GM21737 (cell line): ENCODE data around the gene SH3RF1.
A peak's percentile ranks its signal among the peaks of the same experiment; 100 is the strongest.

Experiments used
- ATAC-seq: cut with Tn5 transposase; IDR thresholded peaks from one replicate; pipeline ENCODE4 v1.9.1; 2021; ENCODE audit warnings: mild to moderate bottlenecking, moderate library complexity; ENCODE audit not compliant: unreplicated experiment

SH3RF1 gene

DNA sequence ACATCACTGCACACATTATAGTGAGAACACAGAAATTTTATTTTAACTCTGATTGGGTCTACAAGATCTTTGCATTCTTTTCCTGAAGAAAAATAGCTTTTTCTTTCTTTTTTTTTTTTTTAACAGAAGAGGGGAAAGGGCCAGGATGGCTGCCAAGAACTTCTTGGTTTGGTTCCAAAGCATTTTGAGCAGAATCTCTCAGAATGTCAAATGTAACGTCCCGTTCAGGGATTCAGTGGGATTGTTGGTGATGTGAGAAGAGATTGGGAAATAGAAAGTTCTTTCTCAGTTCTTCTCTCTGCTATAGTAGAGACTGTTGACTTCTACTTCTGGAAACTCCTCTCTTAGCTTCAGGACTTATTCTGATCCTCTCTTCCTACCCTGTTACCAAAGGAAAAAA, 189.8 kb downstream of the SH3RF1 start:
- ATAC-seq, result peak; percentile 6

- ATAC-seq, result peak; percentile 81
Observed at GRCh38 chr4:169079942-169080827, 190.6 kb downstream of the SH3RF1 start.

- no peak for ATAC-seq
Observed at GRCh38 chr4:169074117-169074516, 196.6 kb downstream of the SH3RF1 start.

GRCh38 chr4:169071747-169072146, 199.0 kb downstream of the SH3RF1 start:
- ATAC-seq, result no peak

DNA sequence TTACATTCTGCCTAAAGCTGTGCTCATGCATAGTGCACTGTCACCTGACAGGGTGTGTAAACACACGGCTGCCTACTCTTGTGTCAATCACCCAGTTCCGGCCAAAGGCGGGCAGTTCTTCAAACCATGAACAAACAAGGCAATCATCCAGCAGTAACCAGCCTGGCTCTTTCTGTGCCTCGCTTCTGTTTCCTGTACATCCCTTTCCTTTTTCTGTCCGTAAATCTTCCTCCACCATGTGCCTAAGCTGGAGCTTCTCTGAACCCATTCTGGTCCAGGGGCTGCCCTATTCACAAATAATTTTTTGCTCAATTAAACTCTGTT, 199.9 kb downstream of the SH3RF1 start:
- ATAC-seq, result no peak

- no peak for ATAC-seq
Observed at GRCh38 chr4:169070071-169070894, 200.5 kb downstream of the SH3RF1 start.

DNA sequence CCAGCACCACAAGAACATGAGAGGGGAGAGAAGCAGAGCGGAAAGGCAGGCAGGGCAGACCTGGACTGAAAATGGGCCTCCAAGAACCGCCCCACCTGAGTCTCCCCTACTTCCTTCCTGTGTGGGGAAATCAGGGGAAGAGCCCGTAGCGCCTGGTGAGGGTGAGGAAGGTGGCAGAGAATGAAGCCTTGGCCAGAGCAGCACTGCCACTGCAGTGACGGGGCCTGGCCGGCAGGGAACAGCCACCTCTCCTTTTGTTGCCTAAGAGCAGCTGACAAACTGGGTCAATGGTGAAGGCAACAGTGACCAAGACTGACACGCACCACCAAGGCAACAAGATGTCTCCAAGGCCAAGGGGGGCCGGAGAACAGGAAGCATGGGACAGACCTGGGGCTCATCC, 202.3 kb downstream of the SH3RF1 start:
- ATAC-seq, result no peak

DNA sequence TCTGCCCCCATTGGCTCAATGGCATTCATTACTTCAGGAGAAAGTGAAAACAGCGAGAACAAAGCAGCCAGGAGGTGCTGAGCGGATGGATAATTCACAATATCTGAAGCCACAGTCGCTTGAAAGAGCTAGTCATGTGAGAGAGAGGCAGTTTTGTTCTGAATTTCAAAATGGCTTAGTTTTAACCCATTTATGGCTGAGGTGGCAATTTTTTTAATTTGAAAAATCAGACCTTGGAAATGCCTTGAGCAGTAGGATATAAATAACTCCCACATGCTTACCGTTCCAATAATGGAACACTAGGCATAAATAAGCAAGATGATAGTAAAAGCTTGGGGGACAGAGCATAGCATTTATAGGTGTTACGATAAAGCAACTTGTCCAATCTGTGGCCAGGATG, 203.8 kb downstream of the SH3RF1 start:
- ATAC-seq, result no peak

DNA sequence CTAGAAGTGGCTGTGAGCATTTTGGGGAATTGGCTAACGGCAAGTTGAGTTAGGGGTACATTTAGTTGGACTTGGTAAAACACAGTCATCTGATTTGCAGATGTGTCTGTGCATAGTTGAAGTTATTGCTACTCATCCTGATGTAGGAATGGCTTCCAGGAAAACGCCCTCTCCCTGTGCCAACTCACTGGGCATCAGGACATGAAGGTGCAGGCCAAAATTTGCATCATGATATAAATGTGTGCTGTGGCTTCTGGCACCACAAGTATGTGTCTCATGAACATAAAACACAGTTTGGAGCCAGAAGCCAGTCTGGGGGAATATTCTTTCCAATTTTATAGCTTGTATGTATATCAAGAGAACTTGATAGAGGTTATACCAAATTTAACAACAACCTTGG, 206.5 kb downstream of the SH3RF1 start:
- no peak for ATAC-seq

- ATAC-seq, result no peak
Observed at GRCh38 chr4:169063441-169063840, 207.3 kb downstream of the SH3RF1 start.

- ATAC-seq, result no peak
Observed at GRCh38 chr4:169062897-169063244, 207.9 kb downstream of the SH3RF1 start.

DNA sequence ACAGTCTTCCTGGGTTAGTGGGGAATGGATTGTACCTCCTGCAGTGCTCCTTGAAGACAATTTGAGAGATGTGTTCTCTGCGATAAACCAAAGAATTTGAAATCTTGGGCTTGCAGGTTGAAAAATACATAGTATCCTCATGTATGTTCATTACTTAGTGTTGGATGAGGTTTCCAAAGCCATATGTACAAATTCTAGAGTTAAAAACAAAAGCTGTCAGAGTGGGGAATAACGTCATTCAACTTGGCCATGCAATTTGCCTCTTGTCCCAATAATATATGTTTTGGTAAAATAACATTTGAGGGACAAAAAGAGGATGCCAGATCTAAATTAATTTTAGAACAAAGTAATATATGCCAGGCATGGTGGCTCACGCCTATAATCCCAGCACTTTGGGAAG, 209.4 kb downstream of the SH3RF1 start:
- no peak for ATAC-seq

DNA sequence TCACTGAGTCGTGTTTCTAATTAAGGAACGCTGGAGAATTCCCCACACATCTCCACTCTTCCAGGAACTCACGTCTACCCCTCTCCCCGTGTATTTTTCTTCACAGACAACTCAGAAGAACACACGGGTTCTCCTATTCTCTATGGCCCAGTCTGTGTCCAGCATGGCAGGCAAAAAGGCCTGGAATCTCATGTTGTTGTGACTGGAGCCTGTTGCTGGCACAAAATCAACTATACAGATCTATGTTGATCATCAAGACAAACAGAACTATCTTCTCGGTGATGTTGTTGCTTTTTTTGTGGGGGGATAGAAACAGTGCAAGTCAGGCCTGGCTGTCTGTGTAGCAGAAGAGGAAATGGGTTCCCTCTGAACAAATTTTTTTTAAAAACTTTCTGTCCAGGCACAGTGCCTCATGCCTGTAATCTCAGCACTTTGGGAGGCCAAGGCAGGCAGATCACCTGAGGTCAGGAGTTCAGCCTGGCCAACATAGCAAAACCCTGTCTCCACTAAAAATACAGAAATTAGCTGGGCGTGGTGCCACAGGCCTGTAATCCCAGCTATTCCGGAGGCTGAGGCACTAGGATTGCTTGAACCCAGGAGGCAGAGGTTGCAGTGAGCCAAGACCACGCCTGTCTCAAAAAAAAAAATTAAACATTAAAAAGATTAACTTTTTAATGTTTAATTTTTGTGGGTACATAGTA, 210.2 kb downstream of the SH3RF1 start:
- no peak for ATAC-seq

DNA sequence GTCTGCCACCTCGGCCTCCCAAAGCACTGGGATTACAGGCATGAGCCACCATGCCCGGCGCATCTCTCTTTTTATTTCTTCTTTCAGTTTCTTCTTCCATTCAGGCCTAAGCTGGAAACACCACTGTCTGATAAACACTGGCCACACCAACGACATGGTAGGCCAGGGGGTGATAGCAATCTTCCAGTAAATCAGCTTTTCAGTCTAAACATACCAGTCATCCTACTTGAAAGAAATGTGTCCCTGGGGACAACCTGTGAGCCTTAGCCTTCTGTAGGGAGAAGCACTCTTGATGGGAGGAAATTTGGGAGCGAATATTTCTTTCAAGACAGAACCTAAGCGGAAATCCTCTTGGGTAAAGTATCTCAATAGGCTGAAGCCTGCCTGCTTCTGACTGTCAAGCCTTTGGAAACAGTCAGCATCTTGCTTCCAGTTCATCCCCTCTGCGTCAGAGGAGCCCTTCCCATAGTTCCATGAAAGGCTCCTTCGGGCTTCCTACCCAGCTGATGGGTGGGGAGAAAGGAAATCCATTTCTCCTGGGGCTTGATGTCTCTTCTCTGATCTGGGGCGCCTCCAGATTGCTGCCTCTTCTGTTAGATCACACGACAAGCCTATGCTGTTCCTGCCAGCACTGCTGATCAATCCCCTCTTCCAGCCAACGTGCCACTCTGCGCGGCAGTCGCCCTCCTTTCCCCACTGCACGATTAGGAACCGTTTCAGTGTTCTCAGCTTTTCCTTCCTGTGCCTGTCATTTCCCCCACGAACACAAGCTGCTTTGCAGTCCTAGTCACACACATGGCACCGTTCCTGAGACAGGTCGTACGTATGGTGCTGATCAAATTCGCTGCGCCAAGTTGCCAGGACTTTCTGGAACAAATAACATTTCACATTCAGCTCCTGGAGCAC, 211.2 kb downstream of the SH3RF1 start:
- ATAC-seq, result no peak

GRCh38 chr4:169058312-169058711, 212.4 kb downstream of the SH3RF1 start:
- no peak for ATAC-seq

DNA sequence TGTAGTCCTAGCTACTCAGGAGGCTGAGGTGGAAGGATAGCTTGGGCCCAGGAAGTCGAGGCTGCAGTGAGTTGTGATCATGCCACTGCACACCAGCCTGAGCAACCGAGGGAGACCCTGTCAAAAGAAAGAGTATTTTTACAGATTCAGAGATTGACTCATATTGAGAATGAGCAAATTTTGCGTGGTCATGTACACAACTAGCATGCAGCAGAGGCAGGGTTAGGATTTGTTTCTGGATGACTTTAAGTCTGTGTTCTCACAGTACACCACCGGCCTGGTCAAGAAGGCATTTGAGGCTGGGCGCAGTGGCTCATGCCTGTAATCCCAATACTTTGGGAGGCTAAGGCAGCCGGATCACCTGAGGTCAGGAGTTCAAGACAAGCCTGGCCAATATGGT, 215.9 kb downstream of the SH3RF1 start:
- no peak for ATAC-seq

DNA sequence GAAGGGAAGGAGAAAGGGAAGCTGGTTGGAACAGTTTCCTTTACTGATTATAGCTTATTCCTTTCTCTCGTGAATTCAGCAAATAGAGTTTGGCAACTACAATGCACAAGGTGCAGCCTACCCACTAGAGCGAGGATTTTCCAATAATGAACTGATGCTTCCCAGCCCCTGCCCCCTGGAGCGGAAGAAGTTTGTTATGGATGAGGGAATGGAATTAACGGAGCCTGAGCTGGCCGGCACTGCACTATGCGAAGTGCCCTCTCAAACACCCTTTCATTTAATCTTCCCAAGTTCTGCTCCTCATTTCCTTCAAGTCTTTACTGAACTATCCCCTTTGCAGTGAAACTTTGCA, 218.2 kb downstream of the SH3RF1 start:
- no peak for ATAC-seq

DNA sequence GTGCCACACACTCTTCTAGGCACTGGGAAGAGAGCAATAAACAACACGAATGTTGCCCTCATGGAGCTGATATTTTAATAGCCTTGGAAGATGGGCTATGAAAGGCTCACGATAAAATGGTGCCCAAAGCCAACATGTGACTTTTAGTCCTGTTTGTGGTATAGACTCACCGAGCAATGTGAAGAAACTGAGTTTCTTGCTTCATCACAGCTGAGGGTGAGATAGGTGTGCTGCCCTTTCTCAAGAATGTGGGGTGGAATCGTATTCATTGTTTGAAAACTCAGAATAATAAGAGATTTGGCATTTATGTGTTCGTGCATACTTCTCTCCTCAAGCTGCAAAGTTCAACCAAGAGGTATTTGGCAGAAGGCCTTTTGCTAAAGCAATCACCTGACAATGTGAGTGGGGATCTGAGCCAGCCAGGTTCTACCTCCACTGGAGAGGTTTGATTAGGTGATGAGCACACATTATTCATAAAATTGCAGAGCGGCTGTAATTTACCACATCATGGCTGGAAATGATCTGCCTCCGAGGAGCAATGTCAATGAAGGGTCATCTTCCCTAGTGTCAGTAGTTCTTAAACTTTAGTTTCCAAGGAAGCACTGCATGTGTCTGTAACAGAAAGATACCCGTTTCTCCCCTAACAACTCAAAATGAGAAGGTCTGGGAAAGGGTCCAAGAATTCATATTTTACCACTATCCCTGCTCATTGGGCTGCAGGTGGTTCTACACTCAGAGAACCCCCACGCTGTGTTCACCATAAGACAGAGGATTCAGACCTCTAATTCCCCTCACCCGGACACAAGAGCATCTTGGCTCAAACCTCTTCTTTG, 218.8 kb downstream of the SH3RF1 start:
- ATAC-seq, result no peak

DNA sequence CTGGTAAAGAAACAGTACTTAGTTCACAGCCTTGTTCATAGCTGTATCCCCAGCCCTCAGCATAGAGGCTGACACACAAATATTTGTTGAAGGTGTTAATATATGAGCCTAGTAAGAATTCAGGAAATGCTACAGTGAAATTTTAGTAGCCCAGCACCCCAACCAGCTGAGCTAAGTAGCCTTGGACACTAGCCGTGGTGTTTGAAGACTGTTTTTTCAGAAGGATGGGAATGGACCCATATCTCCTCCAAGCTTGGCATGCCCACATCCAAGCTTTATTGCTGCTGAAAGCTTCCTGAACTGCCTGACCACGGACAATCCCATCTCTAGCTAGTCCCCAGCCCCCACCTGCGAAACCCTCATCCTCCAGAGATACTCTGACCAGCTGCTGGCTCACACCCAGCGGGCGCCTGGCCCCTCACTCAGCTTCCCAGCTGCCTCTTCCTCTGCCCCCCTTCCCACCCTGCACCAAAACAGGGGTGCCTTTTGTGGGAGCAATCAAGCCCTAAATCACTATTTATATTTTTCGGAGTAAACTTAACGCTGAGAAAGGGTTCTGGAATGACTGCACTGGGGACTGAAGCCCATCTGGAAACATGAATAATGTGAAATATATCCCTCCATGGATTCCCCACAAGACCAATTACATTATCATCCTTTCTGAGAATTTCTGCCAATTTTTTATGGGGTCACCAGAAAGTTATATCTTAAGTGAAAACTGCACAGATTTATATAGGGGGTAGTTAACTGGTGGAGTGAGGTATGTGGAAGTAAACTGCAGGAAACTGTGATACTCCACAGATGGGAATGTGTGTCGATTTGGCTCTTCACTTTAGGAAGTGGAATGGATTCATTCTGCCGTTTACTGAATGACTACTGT, 219.6 kb downstream of the SH3RF1 start:
- ATAC-seq, result no peak
